HG02938 (cell line): ENCODE results near the gene NRG4.
A peak's percentile ranks its signal among the peaks of the same experiment; 100 is the strongest.
"Not testable (repeated sequence)": the region's sequence is repeated elsewhere in the genome, so short reads cannot be mapped to it uniquely, and the experiment has no call there.

Source experiments
- ATAC-seq: cut with Tn5 transposase; IDR thresholded peaks from one replicate; pipeline ENCODE4 v1.9.1; 2021; ENCODE audit warnings: mild to moderate bottlenecking, moderate library complexity; ENCODE audit not compliant: unreplicated experiment

Gene NRG4

GRCh38 chr15:75928680-75929608, 83.3 kb downstream of the NRG4 start:
- no peak for ATAC-seq

GRCh38 chr15:75927601-75928000, 84.6 kb downstream of the NRG4 start:
- ATAC-seq: no peak

- ATAC-seq: no peak
These were observed 85.3 kb downstream of the NRG4 start for GRCh38 chr15:75926931-75927330.

- ATAC-seq: no peak
These were observed 86.8 kb downstream of the NRG4 start for GRCh38 chr15:75925440-75925839.

- no peak for ATAC-seq
These were observed 87.6 kb downstream of the NRG4 start for GRCh38 chr15:75924576-75924975.

- ATAC-seq: no peak
These were observed 88.5 kb downstream of the NRG4 start for GRCh38 chr15:75923756-75924155.

GRCh38 chr15:75921732-75922703, 90.2 kb downstream of the NRG4 start:
- no peak for ATAC-seq

- no peak for ATAC-seq
These were observed 92.1 kb downstream of the NRG4 start for GRCh38 chr15:75920079-75920478.

GRCh38 chr15:75918135-75918534, 94.1 kb downstream of the NRG4 start:
- no peak for ATAC-seq

- no peak for ATAC-seq
These were observed 95.2 kb downstream of the NRG4 start for GRCh38 chr15:75916978-75917377.

GRCh38 chr15:75910355-75910754, 101.9 kb downstream of the NRG4 start:
- ATAC-seq: not testable (repeated sequence)

GRCh38 chr15:75905231-75905630, 107.0 kb downstream of the NRG4 start:
- no peak for ATAC-seq

GRCh38 chr15:75903331-75904239, 108.6 kb downstream of the NRG4 start, which contains the start of gene FBXO22:
FBXO22 (plus strand) TSS chr15:75903878; CDS start chr15:75903964, 86 bp downstream.
- peak; percentile 74 for ATAC-seq

- no peak for ATAC-seq
These were observed 110.1 kb downstream of the NRG4 start for GRCh38 chr15:75902129-75902557.

- no peak for ATAC-seq
These were observed 111.6 kb downstream of the NRG4 start for GRCh38 chr15:75900577-75900976.

GRCh38 chr15:75895731-75896130, 116.5 kb downstream of the NRG4 start:
- no peak for ATAC-seq

GRCh38 chr15:75891895-75892294, 120.3 kb downstream of the NRG4 start:
- no peak for ATAC-seq
